Measurements from ENCODE around the gene AKAP6. TPM values are rescaled to one million over a fixed set of nuclear protein-coding genes. Genes with fewer than 3 reads are reported as not detected.

The AKAP6 gene
- polyA plus RNA-seq, 3 donors = 2.0 to 3.3 (median 2.7) TPM

DNA sequence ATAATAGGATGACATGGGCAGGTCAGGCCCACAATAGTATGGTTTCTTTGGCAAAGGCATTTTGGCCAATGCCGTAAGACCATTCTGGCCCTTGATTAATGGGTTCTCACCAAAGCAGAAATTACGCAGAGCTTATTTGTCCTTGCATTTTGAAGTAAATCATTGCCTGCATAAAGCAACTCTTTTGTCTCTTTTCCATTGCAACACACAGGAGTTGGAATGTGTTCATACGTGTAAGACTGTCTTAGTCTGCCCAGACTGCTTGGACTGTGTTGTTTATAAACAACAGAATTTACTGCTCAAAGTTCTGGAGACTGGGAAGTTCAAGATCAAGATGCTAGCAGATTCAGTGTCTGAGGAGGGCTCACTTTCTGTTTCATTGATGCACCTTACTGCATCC is 506.8 kb downstream of the AKAP6 start:
- no peak for DNase-seq (ENCODE audit: low read depth in 3 of 3, low spot score in 2 of 3)

DNA sequence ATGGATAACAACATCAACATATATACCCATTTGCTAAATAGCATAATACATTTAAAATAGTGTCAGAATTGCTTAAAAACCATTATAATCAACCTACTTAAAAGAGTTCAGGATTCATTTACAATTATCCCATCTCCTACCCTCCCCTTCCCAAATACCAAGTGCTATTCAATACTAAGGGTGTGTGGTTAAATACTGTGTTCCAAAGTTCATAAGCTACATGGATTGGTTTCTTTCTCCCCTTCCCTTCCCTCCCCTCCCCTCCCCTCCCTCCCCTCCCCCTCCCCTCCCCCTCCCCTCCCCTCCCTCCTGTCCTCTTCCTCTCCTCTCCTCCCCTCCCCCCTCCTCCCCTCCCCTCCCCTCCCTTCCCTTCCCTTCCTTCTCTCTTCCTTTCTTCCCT is 512.6 kb downstream of the AKAP6 start:
- DNase-seq (ENCODE audit: low read depth in 3 of 3, low spot score in 2 of 3) = no peak

DNA sequence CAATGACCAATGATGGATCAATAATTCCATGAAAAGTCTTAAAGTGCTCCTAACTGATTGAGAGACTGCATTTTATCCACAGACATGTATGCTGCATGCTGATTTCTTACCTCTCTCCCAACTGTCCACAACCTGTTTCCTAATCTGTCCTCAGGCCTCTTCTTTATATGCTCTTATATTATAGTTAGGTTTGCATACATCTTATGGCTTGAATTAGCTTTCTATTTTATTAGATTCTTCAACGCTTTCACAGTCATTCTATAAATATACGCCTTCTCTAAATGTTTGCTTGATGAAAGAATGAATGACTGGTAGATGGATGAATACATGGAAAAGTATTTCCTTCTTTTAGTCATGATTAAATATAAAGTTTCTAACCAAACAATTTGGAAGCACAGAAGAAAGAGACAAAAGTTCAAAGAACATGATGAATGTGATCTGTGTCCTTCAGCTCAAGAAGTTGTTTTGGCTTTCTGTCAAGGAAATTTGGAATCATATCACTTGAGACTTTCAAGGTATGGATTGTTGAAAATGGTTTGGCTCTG is 517.8 kb downstream of the AKAP6 start:
- DNase-seq (ENCODE audit: low read depth in 3 of 3, low spot score in 2 of 3) = no peak

DNA sequence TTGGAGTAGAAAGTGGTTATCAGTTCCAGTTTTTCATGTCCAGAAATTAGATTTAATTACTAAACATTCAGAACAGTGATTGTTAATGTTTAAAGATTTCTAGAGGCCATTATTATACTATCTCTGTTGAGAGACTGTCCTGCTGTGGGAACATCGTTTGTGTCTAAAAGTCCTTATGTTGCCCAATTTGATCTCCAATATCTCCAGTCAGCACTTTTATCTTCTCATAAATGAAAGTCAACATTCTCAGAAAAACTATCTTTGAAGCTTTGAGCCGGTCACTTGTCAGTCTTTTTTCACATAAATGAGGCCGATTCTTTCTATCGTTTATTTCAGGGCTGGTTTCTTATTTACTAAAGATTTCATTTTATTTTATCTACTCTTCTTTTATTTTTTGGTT is 518.8 kb downstream of the AKAP6 start:
- DNase-seq (ENCODE audit: low read depth in 3 of 3, low spot score in 2 of 3) = no peak

DNA sequence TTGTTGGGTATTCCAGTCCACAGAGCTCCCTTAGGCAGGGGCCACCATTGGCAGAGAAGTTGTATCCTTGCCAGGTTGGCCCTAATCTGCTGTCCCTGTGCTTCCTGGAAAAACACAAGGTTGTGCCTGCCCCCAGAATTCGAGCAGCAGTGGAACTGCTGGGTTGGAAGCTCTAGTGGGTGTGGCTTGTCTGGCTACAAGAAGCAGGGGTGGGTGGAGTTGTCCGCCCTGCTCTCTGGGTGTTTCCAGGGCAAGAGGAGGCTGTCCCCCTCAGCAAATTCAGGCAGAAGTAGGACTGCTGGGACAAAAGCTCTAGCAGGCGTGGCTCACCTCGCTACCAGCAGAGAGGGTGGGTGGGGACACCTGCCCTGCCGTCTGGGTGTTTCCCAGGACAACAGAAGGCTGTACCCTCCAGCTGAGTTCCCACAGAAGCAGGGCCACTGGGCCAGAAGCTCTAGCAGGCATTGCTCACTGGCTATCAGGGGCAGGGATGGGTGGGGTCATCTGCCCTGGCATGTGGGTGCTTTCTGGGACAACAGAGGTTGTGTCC is 536.8 kb downstream of the AKAP6 start:
- DNase-seq (ENCODE audit: low read depth in 3 of 3, low spot score in 2 of 3) = no peak

DNA sequence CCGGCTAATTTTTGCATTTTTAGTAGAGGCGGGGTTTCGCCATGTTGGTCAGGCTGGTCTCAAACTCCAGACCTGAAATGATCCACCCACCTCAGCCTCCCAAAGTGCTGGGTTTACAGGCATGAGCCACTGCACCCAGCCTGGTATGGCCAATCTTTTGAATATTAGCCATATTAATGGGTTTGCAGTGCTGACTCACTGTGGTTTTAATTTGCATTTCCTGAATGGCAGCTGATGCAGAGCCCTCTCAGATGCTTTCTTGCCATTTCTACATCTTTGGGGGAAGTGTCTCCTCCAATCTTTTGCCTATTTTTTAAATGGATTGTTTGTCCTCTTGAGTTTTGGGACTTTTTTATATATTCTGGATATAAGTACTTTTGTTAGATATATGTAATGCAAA is 554.1 kb downstream of the AKAP6 start:
- no peak for DNase-seq (ENCODE audit: low read depth in 3 of 3, low spot score in 2 of 3)

Other genes with a start within 250 kb of the AKAP6 start
- not detected for gene RNU6-7, start 127.3 kb upstream of the AKAP6 start, polyA plus RNA-seq (ENCODE audit: insufficient read length in 3 of 3)
- not detected for gene RNU6-8, start 126.0 kb upstream of the AKAP6 start, polyA plus RNA-seq (ENCODE audit: insufficient read length in 3 of 3)

Data from right renal cortex interstitium (tissue), 3 donors.